Gastrocnemius medialis (tissue), 4 donors: ENCODE measurements around the gene ETS2.

Experiments
- POLR2A ChIP-seq, 2 donors: fragments of 450-650 bp; IDR thresholded peaks; one replicate each; pipeline ENCODE4 v1.6.1; 2017; ENCODE audit warnings: antibody characterized with exemption in 2 of 2, mild to moderate bottlenecking in 2 of 2, moderate library complexity in 2 of 2
- TF ChIP-seq, protein P1 (sequence below), 5 experiments: fragments of 450-650 bp in 3 of 5; fragments of 200-600 bp in 2 of 5; sonication (generic) in 2 of 5; IDR thresholded peaks in 4 of 5; conservative IDR thresholded peaks in 1 of 5; 1 replicate in 4 of 5; 2 replicates in 1 of 5; pipeline ENCODE4 v1.5.1; 2016 to 2019; ENCODE audit warnings: antibody characterized with exemption in 5 of 5, mild to moderate bottlenecking in 3 of 5, moderate library complexity in 3 of 5

- TF ChIP-seq, protein P1, sequence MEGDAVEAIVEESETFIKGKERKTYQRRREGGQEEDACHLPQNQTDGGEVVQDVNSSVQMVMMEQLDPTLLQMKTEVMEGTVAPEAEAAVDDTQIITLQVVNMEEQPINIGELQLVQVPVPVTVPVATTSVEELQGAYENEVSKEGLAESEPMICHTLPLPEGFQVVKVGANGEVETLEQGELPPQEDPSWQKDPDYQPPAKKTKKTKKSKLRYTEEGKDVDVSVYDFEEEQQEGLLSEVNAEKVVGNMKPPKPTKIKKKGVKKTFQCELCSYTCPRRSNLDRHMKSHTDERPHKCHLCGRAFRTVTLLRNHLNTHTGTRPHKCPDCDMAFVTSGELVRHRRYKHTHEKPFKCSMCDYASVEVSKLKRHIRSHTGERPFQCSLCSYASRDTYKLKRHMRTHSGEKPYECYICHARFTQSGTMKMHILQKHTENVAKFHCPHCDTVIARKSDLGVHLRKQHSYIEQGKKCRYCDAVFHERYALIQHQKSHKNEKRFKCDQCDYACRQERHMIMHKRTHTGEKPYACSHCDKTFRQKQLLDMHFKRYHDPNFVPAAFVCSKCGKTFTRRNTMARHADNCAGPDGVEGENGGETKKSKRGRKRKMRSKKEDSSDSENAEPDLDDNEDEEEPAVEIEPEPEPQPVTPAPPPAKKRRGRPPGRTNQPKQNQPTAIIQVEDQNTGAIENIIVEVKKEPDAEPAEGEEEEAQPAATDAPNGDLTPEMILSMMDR (IDR thresholded peaks at IDR 0.05 in 4 of 5, conservative IDR thresholded peaks at IDR 0.05 in 1 of 5): no peak
- TF ChIP-seq POLR2A (IDR thresholded peaks at IDR 0.05): no peak
Observed at GRCh38 chr21:38847556-38847955, 41.8 kb downstream of the ETS2 start.
